ENCODE data around the gene CCDC134.

- TF ChIP-seq CTCF (IDR thresholded peaks at IDR 0.05; ENCODE audit: poor library complexity): no peak
- TF ChIP-seq EZH2 (IDR thresholded peaks at IDR 0.05; ENCODE audit: borderline replicate concordance): no peak
- TF ChIP-seq EZH2phosphoT487 (IDR thresholded peaks at IDR 0.05; ENCODE audit: low read depth, severe bottlenecking, unreplicated experiment): no peak
These were observed 33.0 kb downstream of the CCDC134 start for GRCh38 chr22:41833369-41834004.

Data from hepatocyte (in vitro differentiated cells).